ENCODE data around the gene NOL4L.
A peak's percentile ranks its signal among the peaks of the same experiment; 100 is the strongest.

Gene NOL4L

GRCh38 chr20:32538526-32538939 is 46.6 kb downstream of the NOL4L start:
- no peak for DNase-seq

- DNase-seq: no peak
Observed at GRCh38 chr20:32537657-32538525, 47.2 kb downstream of the NOL4L start.

GRCh38 chr20:32536851-32537656 is 48.1 kb downstream of the NOL4L start:
- DNase-seq: peak; percentile 74

- peak; percentile 89 for DNase-seq
Observed at GRCh38 chr20:32535953-32536823, 48.9 kb downstream of the NOL4L start.

- peak; percentile 38 for DNase-seq
Observed at GRCh38 chr20:32535316-32535952, 49.7 kb downstream of the NOL4L start.

GRCh38 chr20:32534661-32535240 is 50.4 kb downstream of the NOL4L start:
- peak; percentile 75 for DNase-seq

GRCh38 chr20:32533732-32534131 is 51.4 kb downstream of the NOL4L start:
- DNase-seq: no peak

GRCh38 chr20:32532246-32532645 is 52.9 kb downstream of the NOL4L start:
- no peak for DNase-seq

- no peak for DNase-seq
Observed at GRCh38 chr20:32528905-32529670, 56.0 kb downstream of the NOL4L start.

GRCh38 chr20:32528171-32528891 is 56.8 kb downstream of the NOL4L start:
- no peak for DNase-seq

GRCh38 chr20:32527447-32528055 is 57.6 kb downstream of the NOL4L start:
- DNase-seq: no peak

GRCh38 chr20:32527052-32527446 is 58.1 kb downstream of the NOL4L start:
- DNase-seq: no peak

GRCh38 chr20:32526541-32526940 is 58.6 kb downstream of the NOL4L start:
- DNase-seq: no peak

- DNase-seq: no peak
Observed at GRCh38 chr20:32526125-32526524, 59.0 kb downstream of the NOL4L start.

- no peak for DNase-seq
Observed at GRCh38 chr20:32524829-32525501, 60.2 kb downstream of the NOL4L start.

- no peak for DNase-seq
Observed at GRCh38 chr20:32523613-32524213, 61.4 kb downstream of the NOL4L start.

- no peak for DNase-seq
Observed at GRCh38 chr20:32522776-32523612, 62.1 kb downstream of the NOL4L start.

GRCh38 chr20:32522526-32522775 is 62.7 kb downstream of the NOL4L start:
- no peak for DNase-seq

Data from CD4-positive, alpha-beta T cell treated with Interleukin-10 for 1 hour (primary cell).